Activated CD4-positive, alpha-beta T cell treated with anti-CD3 and anti-CD28 coated beads, Interleukin-2, amount 50 U/mL, for 16 hours (primary cell): ENCODE results near the gene SERPINA3.
"Not testable (repeated sequence)": the region's sequence is repeated elsewhere in the genome, so short reads cannot be mapped to it uniquely, and the experiment has no call there.

Experiments used
- DNase-seq: peaks from one replicate; pipeline ENCODE4 v3.0.0-alpha.2; 2020

Gene SERPINA3

GRCh38 chr14:94636744-94637412, 24.7 kb downstream of the SERPINA3 start:
- no peak for DNase-seq

- DNase-seq: not testable (repeated sequence)
These were observed 25.6 kb downstream of the SERPINA3 start for GRCh38 chr14:94637814-94638213.

DNA sequence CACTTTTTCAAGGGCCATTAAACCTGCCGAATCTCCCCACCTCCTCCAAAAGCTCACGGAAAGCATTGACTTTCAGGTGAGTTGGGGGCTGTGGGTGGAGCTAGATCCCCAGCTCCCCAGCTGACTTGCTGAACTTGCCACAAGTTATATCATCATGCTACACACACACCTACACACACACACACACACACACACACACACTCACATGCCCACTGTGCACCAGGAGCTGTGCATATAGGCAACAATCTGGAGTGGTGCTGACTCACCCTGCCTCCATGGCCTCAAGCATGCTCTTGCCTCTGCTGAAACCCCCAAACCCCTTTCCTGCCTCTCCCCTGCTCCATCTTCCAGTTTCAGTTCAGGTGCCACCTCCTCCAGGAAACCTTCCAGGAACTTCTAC, 26.1 kb downstream of the SERPINA3 start:
- no peak for DNase-seq

DNA sequence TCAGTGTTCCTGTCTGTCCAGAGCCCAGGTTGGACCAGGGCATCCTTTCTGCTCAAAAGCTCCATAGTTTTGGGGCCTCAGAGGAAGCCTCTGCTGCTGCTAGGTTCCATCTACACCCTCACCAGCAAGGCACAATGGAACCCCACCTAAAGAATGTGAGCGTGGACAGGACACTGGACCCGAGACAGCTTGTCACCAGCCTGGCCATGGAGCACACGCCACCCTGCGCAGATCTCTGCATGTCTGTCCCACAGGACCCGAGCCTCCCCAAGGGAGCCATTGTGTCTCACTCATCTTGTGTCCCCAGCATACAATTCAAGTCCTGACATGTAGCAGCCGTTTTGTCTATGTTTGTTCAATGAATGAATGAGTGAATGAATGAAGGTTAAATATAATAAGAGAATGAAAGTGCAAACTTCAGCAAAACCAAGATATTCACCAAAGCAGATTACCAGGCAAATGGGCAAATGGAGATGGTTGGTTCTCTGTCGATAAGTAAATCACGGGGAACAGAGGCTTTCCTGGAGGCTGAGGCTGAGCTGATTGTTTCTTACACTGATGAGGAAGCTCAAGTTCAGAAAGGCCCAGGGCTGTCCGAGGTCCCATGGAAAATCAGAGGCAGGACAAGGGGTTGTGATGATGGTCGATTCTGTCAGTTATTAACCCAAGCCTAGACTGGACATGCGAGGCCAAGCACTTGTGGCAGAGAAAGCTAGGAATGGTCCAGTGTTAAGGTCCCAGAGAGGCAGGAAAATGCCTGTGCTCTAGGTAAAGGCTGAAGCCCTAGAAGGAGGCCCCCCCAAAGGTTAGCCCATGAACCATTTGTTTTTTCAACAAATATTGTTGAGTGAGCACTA, 27.0 kb downstream of the SERPINA3 start:
- DNase-seq: no peak

- no peak for DNase-seq
These were observed 28.8 kb downstream of the SERPINA3 start for GRCh38 chr14:94640721-94641631.

GRCh38 chr14:94641632-94641955, 29.4 kb downstream of the SERPINA3 start:
- DNase-seq: no peak

DNA sequence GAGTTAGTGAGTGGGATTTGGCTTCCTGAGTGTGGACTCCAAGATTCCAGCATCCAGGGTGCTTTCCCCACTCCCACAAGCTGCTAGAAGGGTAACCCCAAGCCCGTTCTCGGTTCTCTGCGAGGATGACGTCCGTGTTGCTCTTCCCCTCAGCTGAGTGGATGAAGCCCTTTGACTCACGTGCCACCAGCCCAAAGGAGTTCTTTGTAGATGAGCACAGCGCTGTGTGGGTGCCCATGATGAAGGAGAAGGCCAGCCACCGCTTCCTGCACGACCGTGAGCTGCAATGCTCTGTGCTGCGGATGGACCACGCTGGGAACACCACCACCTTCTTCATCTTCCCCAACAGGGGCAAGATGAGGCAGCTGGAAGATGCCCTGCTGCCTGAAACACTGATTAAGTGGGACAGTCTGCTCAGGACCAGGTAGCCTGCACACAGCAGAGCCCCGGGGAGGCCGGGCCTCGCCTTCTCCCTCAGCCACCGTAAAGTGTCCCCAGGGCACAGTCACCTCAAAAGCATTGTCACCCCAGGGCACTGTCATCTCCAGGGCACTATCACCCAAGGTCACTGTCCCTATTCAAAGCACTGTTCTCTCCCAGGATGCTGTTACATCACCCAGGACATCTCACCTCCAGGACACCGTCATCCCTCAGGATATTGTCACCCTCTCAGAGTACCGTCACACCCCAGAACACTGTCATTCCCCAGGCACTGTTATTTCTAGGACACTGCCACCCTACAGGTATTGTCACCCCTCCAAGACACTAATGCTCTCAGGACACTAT, 31.3 kb downstream of the SERPINA3 start:
- DNase-seq: no peak

GRCh38 chr14:94644102-94644535, 31.9 kb downstream of the SERPINA3 start:
- DNase-seq: no peak

- DNase-seq: no peak
These were observed 33.9 kb downstream of the SERPINA3 start for GRCh38 chr14:94646066-94646465.

DNA sequence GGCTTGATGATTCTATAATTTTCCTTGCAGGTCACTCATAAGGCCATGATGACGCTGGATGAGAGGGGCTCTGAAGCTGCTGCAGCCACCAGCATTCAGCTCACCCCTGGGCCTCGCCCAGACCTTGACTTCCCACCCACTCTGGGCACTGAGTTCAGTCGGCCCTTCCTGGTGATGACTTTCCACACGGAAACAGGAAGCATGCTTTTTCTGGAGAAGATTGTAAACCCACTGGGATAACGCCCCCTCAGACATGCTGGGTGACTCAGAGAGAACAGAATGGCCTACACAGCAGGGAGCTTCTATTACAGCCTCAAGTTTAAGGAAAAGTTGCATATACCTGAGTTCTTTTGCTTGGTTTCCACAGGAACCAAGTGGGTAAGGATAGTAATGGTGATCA, 34.3 kb downstream of the SERPINA3 start:
- no peak for DNase-seq

- DNase-seq: no peak
These were observed 36.6 kb downstream of the SERPINA3 start for GRCh38 chr14:94648801-94649200.

DNA sequence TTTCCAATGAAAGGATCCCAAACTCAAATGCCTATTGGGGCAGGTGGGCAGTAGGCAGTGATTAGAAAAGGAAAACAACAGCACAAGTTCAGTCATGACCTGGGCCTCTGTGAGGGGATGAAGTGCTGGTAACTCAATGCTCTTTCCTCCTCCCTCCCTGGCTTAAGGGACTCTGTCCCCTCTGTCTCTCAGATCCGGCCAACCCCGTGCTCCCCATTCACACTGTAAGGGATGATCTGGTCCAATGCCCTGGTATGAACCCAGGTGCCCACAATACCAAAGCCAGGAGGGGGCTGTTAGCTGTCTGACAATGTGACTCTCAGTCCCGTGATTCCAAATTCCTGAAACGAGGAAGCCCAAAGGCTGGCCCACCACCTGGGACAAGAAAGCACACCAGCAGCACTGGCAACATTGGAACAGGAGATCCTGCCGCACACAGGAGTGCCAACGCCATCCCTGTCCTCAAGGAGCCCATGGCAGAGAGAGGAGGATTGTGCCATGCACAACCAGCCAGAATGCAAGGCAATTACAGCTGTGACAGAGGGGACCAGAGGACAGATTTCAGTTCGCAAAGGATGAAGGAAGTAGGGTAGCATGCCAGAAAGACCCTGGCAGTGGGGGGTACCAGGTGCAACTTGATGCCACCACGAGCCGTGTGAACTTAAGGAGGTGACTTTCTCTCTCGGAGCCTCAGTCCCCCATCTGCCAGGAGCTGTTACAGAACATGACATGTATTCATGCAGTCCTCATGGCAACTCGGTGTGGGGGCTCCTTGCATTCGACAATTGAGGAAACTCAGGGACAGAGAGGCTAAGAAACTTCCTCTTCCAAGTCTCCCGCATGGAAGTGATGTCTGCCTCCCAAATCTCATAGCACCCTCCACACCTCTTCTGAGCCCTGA, 37.6 kb downstream of the SERPINA3 start:
- no peak for DNase-seq

DNA sequence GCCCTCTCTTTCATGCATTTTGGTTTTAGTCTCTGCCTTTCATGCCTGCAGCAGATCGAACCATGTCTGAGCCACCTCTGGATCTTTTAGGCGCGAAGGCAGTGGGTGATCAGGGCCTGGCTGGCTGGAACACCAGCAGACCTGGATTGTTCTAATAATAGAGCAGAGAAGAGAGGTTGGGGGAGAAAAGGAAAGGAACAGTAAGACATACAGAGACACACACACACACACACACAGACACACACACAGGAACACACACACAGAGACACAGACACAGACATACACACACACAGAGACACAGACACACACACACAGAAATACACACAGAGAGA, 38.2 kb downstream of the SERPINA3 start:
- no peak for DNase-seq

- DNase-seq: no peak
These were observed 38.9 kb downstream of the SERPINA3 start for GRCh38 chr14:94650806-94651805.

DNA sequence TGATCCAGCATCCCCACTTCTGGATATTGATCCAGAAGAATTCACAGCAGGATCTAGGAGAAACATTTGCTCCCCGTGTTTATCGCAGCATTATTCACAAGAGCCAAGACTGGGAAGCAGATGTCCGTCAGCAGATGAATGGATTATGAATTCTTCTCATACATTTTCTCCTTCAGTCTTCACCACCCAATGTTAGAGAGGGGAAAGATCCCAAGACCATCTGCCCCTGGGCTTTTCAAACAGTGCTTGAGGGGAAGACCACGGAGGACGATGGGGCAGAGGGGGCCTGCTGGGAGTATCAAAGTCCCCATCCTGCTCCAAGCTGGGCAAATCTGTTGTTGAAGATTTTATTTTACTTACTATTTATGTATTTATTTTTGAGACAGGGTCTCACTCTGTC, 41.1 kb downstream of the SERPINA3 start:
- DNase-seq: no peak

DNA sequence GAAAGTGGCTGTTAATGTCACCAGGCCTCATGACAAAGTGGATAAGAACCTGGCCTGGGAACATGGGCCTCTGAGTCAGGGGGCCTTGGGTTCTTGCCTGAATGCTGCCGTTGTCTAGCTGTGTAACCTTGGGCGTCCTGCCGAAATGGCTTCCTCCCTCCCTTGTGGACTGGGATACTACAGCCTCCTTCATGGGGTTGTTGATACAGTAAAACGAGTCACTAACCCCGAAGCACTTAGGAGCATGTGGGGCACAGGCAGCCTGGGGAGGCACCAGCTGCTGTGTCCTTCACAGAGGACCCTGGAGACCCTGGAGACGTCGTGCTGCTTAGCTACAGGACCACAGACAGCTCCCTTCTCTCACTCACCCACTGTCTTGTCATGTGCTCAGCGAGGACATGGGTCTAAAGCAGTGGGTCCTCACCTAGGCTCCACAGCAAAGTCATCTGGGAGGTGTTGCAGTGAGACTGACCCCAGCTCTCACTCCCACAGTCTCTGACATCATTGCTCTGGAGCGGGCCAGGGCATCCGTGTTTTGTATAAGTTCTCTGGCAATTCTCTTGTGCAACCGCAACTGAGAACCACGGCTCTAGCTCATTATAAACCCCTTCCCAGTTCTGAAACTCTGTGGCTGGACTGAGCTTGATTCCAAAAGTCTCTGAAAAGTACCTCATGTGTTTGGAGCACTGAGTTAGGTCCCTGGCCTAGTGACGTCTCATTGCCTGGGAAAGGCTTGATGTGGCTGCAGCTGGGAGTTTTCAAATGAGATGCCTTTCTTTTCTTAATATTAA, 42.1 kb downstream of the SERPINA3 start:
- no peak for DNase-seq

- DNase-seq: no peak
These were observed 43.0 kb downstream of the SERPINA3 start for GRCh38 chr14:94655169-94655710.

DNA sequence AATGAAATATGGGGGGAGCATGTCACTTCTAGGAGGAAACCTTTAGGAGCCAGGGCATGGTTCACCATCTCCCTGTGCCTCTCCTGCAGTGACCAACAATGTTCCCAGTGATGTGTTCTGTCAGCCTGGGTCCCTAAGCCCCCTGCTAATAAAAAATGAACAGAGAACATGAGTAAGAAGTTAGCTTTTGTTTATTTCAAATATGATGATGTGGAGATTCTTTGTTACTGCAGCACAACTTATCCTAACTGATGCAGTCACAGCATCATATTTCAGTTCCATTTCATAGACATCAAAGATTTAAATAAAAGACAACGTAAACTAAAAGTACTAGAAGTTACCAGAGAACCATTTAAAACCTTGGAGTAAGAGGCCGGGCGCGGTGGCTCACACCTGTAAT, 43.9 kb downstream of the SERPINA3 start:
- no peak for DNase-seq

DNA sequence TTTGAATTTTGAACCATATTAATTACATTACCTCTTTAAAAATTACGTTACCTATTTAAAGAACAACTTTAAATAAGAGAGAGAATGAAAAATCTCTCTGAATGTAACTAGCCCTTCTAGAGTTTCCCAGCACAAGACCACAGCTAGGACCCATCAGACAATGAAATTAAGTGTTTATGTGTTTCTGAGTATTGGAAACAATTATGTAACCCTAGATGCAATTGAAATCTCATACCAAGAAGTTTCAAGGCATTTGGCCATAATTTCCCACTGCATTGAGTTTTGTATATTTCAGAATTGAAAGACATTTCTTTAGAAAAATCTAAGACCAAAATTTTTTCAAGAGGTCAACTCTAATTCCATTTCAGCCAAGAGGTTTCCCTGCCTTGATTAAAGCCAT, 47.1 kb downstream of the SERPINA3 start:
- no peak for DNase-seq
